Liver (tissue), 9 donors: ENCODE data around the gene PDE4C. TPM values are rescaled to one million over a fixed set of nuclear protein-coding genes. Genes with fewer than 3 reads are reported as not detected.
"Not testable (repeated sequence)": the region's sequence is repeated elsewhere in the genome, so short reads cannot be mapped to it uniquely, and the experiment has no call there.

ENCODE experiments used
- DNase-seq: peaks from one replicate; pipeline ENCODE4 v3.0.0-alpha.2; 2017; ENCODE audit warnings: low spot score
- H3K27ac ChIP-seq, 2 donors: one replicate each; pipeline ENCODE4 v1.7.0; 2013; ENCODE audit warnings: inconsistent platforms in 2 of 2, low read length in 2 of 2, control low read depth in 1 of 2, low read depth in 1 of 2, mild to moderate bottlenecking in 1 of 2
- H3K27me3 ChIP-seq, 4 donors: one replicate each; pipeline versions ENCODE4 v1.6.1 to v1.7.0; 2013; ENCODE audit warnings: low read length in 3 of 4, inconsistent platforms in 1 of 4, mild to moderate bottlenecking in 1 of 4, moderate library complexity in 1 of 4; ENCODE audit not compliant: control insufficient read depth in 4 of 4, insufficient read depth in 4 of 4
- H3K36me3 ChIP-seq, 4 donors: one replicate each; pipeline versions ENCODE4 v1.6.1 to v1.7.0; 2013; ENCODE audit warnings: low read length in 3 of 4, mild to moderate bottlenecking in 3 of 4, low read depth in 1 of 4, moderate library complexity in 1 of 4; ENCODE audit not compliant: control insufficient read depth in 4 of 4, insufficient read depth in 3 of 4
- H3K4me1 ChIP-seq, 4 donors: one replicate each; pipeline versions ENCODE4 v1.6.1 to v1.7.0; 2013; ENCODE audit warnings: low read length in 3 of 4, mild to moderate bottlenecking in 3 of 4, moderate library complexity in 1 of 4; ENCODE audit not compliant: control insufficient read depth in 4 of 4, insufficient read depth in 4 of 4
- H3K4me3 ChIP-seq, 3 donors: one replicate each; pipeline versions ENCODE4 v1.6.1 to v1.7.0; 2013; ENCODE audit warnings: low read length in 3 of 3, control low read depth in 1 of 3, low read depth in 1 of 3, mild to moderate bottlenecking in 1 of 3
- H3K9ac ChIP-seq, 2 donors: one replicate each; pipeline ENCODE4 v1.7.0; 2013; ENCODE audit warnings: low read length in 2 of 2, mild to moderate bottlenecking in 2 of 2, moderate library complexity in 2 of 2, control low read depth in 1 of 2, low read depth in 1 of 2
- H3K9me3 ChIP-seq, 4 donors: one replicate each; pipeline versions ENCODE4 v1.6.1 to v1.7.0; 2013; ENCODE audit warnings: low read length in 3 of 4; ENCODE audit not compliant: control insufficient read depth in 4 of 4
- ATF3 ChIP-seq: IDR thresholded peaks from 2 replicates; pipeline ENCODE4 v1.6.1; 2016; ENCODE audit warnings: antibody characterized with exemption
- CTCF ChIP-seq: fragments of 150-350 bp; IDR thresholded peaks from 2 replicates; pipeline ENCODE4 v1.5.1; 2017; ENCODE audit warnings: improper control_type of control experiment, low read depth, low read length; ENCODE audit not compliant: missing input control
- EGR1 ChIP-seq, 2 donors: IDR thresholded peaks; 2 replicates each; pipeline ENCODE4 v1.6.1; 2016 to 2018; ENCODE audit warnings: antibody characterized with exemption in 2 of 2, low read depth in 2 of 2
- FOXA1 ChIP-seq: IDR thresholded peaks from 2 replicates; pipeline ENCODE4 v1.6.1; 2016; ENCODE audit warnings: antibody characterized with exemption
- FOXA2 ChIP-seq: IDR thresholded peaks from 2 replicates; pipeline ENCODE4 v1.6.1; 2016; ENCODE audit warnings: antibody characterized with exemption
- GABPA ChIP-seq, 2 donors: IDR thresholded peaks in 1 of 2; conservative IDR thresholded peaks in 1 of 2; 2 replicates each; pipeline ENCODE4 v1.6.1; 2016; ENCODE audit warnings: antibody characterized with exemption in 2 of 2, mild to moderate bottlenecking in 1 of 2, moderate library complexity in 1 of 2
- HNF4A ChIP-seq, 2 donors: conservative IDR thresholded peaks; 2 replicates each; pipeline ENCODE4 v1.6.1; 2016; ENCODE audit warnings: antibody characterized with exemption in 2 of 2, mild to moderate bottlenecking in 2 of 2
- HNF4G ChIP-seq: IDR thresholded peaks from 2 replicates; pipeline ENCODE4 v1.6.1; 2016; ENCODE audit warnings: antibody characterized with exemption
- JUND ChIP-seq, 2 donors: IDR thresholded peaks; 2 replicates each; pipeline ENCODE4 v1.6.1; 2016; ENCODE audit warnings: antibody characterized with exemption in 2 of 2
- MAX ChIP-seq: IDR thresholded peaks from 2 replicates; pipeline ENCODE4 v1.6.1; 2016; ENCODE audit warnings: antibody characterized with exemption
- NR2F2 ChIP-seq: IDR thresholded peaks from 2 replicates; pipeline ENCODE4 v1.6.1; 2016; ENCODE audit warnings: antibody characterized with exemption
- RAD21 ChIP-seq, 2 donors: IDR thresholded peaks; 2 replicates each; pipeline ENCODE4 v1.6.1; 2016; ENCODE audit warnings: antibody characterized with exemption in 2 of 2, mild to moderate bottlenecking in 2 of 2
- REST ChIP-seq: IDR thresholded peaks from 2 replicates; pipeline ENCODE4 v1.6.1; 2016; ENCODE audit warnings: antibody characterized with exemption, mild to moderate bottlenecking
- RXRA ChIP-seq, 2 donors: IDR thresholded peaks; 2 replicates each; pipeline ENCODE4 v1.6.1; 2017 to 2018; ENCODE audit warnings: antibody characterized with exemption in 2 of 2, mild to moderate bottlenecking in 1 of 2
- SP1 ChIP-seq: IDR thresholded peaks from 2 replicates; pipeline ENCODE4 v1.6.1; 2018; ENCODE audit warnings: antibody characterized with exemption, mild to moderate bottlenecking
- TAF1 ChIP-seq: conservative IDR thresholded peaks from 2 replicates; pipeline ENCODE4 v1.6.1; 2016; ENCODE audit warnings: antibody characterized with exemption, mild to moderate bottlenecking
- YY1 ChIP-seq: IDR thresholded peaks from 2 replicates; pipeline ENCODE4 v1.6.1; 2016; ENCODE audit warnings: antibody characterized with exemption, mild to moderate bottlenecking
- ZBTB33 ChIP-seq: IDR thresholded peaks from 2 replicates; pipeline ENCODE4 v1.6.1; 2016; ENCODE audit warnings: antibody characterized with exemption
- WGBS: extraction: QIAGEN DNeasy Blood & Tissue Kit; methylation state at CpG from one replicate; pipeline ENCODE4 v1.1.7; 2013; 5-methylcytosine and 5-hydroxymethylcytosine counted together
- polyA plus RNA-seq, 2 donors: library from polyadenylated mRNA; stranded (reverse) in 1 of 2; unstranded in 1 of 2; fragments of 200-250 nt in 1 of 2; fragments of >200 nt in 1 of 2; fragmentation: Nextera tagmentation in 1 of 2; extraction: Ambion mirVana in 1 of 2; gene quantifications; one replicate each; pipeline versions ENCODE4 v1.2.1 to v1.2.3, GENCODE V29; 2013 to 2015
- total RNA-seq, 2 donors: library from RNA; depleted of rRNA; stranded (reverse); fragments of >200 nt; gene quantifications; one replicate each; pipeline ENCODE4 v1.2.3, GENCODE V29; 2014
- donor health status: healthy.
- donor health status: healthy.
- donor health status: healthy.
- donor health status: healthy.
- donor health status: healthy.

PDE4C gene
- total and polyA plus RNA-seq, 4 donors, result 0.23 to 0.75 (median 0.51) TPM; not detected in 1

GRCh38 chr19:18214779-18215433, 11.3 kb downstream of the PDE4C start:
- no peak for DNase-seq
- Histone ChIP-seq H3K9me3 (no peaks in the 10 kb centered on the region), H3K9ac (no peak overlapping the region), H3K27me3 (no peaks in the 10 kb centered on the region), H3K27ac (no peak overlapping the region), H3K36me3 (no peaks in the 10 kb centered on the region), H3K4me3 (no peak overlapping the region), H3K4me1 (no peaks in the 10 kb centered on the region)
- TF ChIP-seq FOXA1, result no peak
- no peak for TF ChIP-seq NR2F2
- TF ChIP-seq HNF4A (conservative IDR thresholded peaks at IDR 0.05), result no peak
- TF ChIP-seq HNF4G, result no peak
- no peak for TF ChIP-seq YY1
- TF ChIP-seq RAD21 (IDR thresholded peaks at IDR 0.05), result no peak
- TF ChIP-seq MAX, result no peak
- TF ChIP-seq SP1, result no peak
- TF ChIP-seq CTCF, result no peak
- TF ChIP-seq RXRA (IDR thresholded peaks at IDR 0.05), result no peak
- no peak for TF ChIP-seq JUND (IDR thresholded peaks at IDR 0.05)
- WGBS, result 76% methylated on average over 7 of the region's 7 CpGs

GRCh38 chr19:18211683-18212082, 14.6 kb downstream of the PDE4C start:
- no peak overlapping the region for H3K27ac ChIP-seq
- no peaks in the 10 kb centered on the region for H3K27me3 ChIP-seq
- H3K4me1 ChIP-seq, result no peaks in the 10 kb centered on the region
- no peak overlapping the region for H3K9ac ChIP-seq
- no peak overlapping the region for H3K4me3 ChIP-seq
- no peak for DNase-seq
- WGBS, result 87% methylated on average over 14 of the region's 14 CpGs
- TF ChIP-seq CTCF (no peak), RAD21 (IDR thresholded peaks at IDR 0.05) (no peak), ATF3 (no peak), JUND (IDR thresholded peaks at IDR 0.05) (no peak), TAF1 (no peak), HNF4G (no peak), REST (no peak), EGR1 (IDR thresholded peaks at IDR 0.05; ENCODE audit: low read depth in 2 of 2) (no peak), NR2F2 (no peak), HNF4A (conservative IDR thresholded peaks at IDR 0.05) (no peak), SP1 (no peak), ZBTB33 (no peak), RXRA (IDR thresholded peaks at IDR 0.05) (no peak), FOXA1 (no peak), FOXA2 (no peak), YY1 (no peak), MAX (no peak), GABPA (IDR thresholded peaks at IDR 0.05 in 1 of 2, conservative IDR thresholded peaks at IDR 0.05 in 1 of 2) (no peak)
- no peaks in the 10 kb centered on the region for H3K9me3 ChIP-seq
- no peaks in the 10 kb centered on the region for H3K36me3 ChIP-seq

GRCh38 chr19:18209912-18210311, 16.3 kb downstream of the PDE4C start:
- H3K36me3 ChIP-seq, H3K27me3 ChIP-seq, H3K4me3 ChIP-seq, H3K4me1 ChIP-seq, H3K9me3 ChIP-seq, H3K27ac ChIP-seq, DNase-seq, H3K9ac ChIP-seq: not testable (repeated sequence)
- 89% methylated on average over 5 of the region's 5 CpGs for WGBS
